H7 (cell line): ENCODE data around the gene TERF2IP. TPM values are rescaled to one million over a fixed set of nuclear protein-coding genes. Genes with fewer than 3 reads are reported as not detected.

Experiments
- DNase-seq: peaks from one replicate; pipeline ENCODE4 v3.0.0; 2012
- H3K27me3 ChIP-seq: 2 replicates; pipeline ENCODE4 v1.6.0; 2011; ENCODE audit warnings: mild to moderate bottlenecking, low read length; ENCODE audit not compliant: control insufficient read depth, insufficient read depth
- H3K36me3 ChIP-seq: replicated peaks from 2 replicates; pipeline ENCODE4 v1.5.1; 2011; ENCODE audit warnings: low read length; ENCODE audit not compliant: control insufficient read depth, insufficient read depth
- H3K4me3 ChIP-seq: 2 replicates; pipeline ENCODE4 v1.5.1; 2011; ENCODE audit warnings: low read depth, mild to moderate bottlenecking, control low read depth, low read length, moderate library complexity; ENCODE audit not compliant: insufficient read depth
- total RNA-seq: library from RNA; depleted of rRNA; stranded (reverse); fragments of >200 nt; shearing (Covaris generic); gene quantifications from 2 replicates; pipeline ENCODE4 v1.2.3, GENCODE V29; 2014

The TERF2IP gene
- total RNA-seq, 1 experiment from 2014 or later: 17.5 TPM

DNA sequence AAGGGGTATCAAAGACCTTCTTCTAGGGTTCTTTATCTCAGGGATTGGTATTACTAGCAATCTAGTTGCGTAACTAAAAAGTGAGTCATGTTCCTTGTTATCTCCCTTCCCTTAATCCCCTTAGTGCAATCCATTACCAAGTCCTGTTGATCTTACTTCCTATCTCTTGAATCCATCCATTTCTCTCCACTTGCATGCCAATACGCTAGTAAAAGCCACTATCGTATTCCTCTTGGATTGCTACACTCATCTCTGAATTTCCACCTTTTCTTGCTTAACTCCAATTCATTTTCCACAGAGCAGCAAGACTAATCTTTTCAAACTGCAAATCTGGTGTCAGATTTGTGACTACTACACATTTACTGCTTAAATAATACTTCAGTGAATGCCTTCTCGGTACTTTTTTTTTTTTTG lies 22.6 kb upstream of the TERF2IP start:
- Histone ChIP-seq H3K27me3 (no peaks in the 10 kb centered on the region), H3K36me3 (peaks cover 39% of the 10 kb centered on the region), H3K4me3 (no peak overlapping the region)
- DNase-seq: no peak

DNA sequence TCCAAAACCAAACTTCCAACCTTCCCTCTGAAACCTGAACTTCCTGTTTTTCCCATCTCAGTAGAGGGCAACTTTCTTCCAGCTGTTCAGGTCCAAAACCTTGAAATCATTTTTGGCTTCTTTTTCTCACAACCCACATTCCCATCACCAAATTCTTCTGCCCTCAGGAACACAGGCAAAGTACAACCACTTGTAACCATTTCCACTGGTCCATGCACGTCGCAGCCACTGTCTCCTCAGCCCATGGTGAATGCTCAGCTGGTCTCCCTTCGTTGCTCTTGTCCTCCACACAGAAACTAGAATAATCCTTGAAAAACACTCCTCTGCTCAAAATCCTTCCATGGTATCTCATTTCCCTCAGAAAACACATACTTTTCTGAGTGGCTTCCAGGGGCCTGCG lies 20.8 kb upstream of the TERF2IP start:
- Histone ChIP-seq H3K36me3 (peaks cover 47% of the 10 kb centered on the region), H3K27me3 (no peaks in the 10 kb centered on the region)
- no peak for DNase-seq

DNA sequence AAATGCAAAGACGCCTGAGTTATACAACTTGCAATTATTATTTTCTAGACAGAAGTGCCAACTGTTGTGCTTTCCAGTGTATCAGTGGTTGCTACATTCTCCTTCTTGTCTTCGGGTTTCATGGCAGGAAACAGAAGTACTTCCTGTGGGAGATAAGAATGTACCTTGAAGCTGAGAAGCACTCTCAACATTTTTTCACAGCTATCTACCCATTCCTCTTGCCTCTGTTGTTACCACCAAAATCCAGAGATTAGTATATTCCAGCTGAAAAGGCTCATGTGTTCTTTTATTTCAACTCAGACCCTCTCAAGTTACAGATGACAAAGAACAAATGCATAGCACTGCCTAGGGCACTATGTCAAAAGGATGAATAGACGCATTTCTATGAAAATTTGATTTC lies 19.7 kb upstream of the TERF2IP start:
- H3K4me3 ChIP-seq: no peak overlapping the region
- no peaks in the 10 kb centered on the region for H3K27me3 ChIP-seq
- no peak for DNase-seq
- H3K36me3 ChIP-seq: peaks cover 55% of the 10 kb centered on the region

More for the DNA sequence above, 20.8 kb upstream of the TERF2IP start:
- H3K4me3 ChIP-seq: no peak overlapping the region

DNA sequence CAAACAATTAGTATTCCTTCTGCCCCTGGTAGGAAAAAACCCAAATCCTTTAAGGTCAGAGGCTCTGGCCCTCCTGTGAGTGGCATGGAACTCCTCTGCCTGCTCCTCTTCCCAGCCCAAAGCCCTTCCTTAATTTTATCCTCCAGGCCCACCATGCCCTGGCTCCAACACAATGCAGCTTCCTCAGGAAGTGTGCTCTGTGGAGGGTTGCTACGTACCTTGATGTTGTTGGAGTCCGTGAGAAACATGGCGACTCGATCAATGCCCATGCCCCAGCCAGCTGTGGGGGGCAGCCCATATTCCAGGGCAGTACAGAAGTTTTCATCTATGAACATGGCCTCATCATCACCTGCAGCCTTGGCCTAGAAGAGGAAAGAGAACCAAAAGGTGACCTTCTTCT lies 19.2 kb upstream of the TERF2IP start:
- peaks cover 55% of the 10 kb centered on the region for H3K36me3 ChIP-seq
- no peaks in the 10 kb centered on the region for H3K27me3 ChIP-seq

DNA sequence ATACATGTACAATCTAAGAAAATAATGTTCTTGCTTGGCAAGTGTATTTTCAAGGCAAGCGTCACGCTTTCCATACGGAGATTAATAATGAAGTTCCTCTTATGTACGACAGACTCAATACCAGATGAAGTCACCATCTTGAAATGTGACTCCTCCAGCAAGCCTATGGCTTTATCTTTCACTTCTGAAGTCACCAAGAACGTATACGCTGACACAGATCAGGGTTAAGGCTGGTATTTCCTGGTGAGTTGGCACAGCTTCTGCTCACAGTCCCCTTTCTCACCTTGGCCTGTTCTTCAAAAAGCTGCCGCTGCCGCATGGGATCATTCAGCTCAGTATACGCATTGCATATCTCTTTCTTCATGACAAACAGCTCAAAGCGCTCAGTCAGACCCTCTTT lies 18.4 kb upstream of the TERF2IP start:
- Histone ChIP-seq H3K4me3 (no peak overlapping the region), H3K36me3 (peaks cover 62% of the 10 kb centered on the region), H3K27me3 (no peaks in the 10 kb centered on the region)
- no peak for DNase-seq

More for the DNA sequence above, 19.2 kb upstream of the TERF2IP start:
- no peak for DNase-seq
- H3K4me3 ChIP-seq: no peak overlapping the region

DNA sequence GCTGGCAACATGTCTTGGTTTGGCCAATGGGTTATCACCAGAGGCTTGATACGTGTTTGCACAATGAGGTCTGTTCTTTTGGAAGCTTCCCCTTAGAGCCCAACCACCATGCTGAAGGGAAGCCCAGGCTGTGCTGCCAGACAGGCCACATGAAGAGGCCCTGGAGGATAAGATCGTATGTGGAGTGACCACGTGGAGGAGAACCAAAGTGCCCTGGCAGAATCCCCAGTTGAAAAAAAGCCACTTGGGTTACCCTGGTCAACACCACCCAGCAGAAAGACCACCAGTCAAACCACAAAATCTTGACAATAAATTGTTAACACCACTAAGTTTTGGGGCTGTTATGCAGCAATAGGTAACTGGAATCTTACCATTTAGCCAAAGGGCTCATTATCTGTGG lies 17.5 kb upstream of the TERF2IP start:
- H3K36me3 ChIP-seq: peaks cover 64% of the 10 kb centered on the region
- no peaks in the 10 kb centered on the region for H3K27me3 ChIP-seq
- H3K4me3 ChIP-seq: no peak overlapping the region
- DNase-seq: no peak

DNA sequence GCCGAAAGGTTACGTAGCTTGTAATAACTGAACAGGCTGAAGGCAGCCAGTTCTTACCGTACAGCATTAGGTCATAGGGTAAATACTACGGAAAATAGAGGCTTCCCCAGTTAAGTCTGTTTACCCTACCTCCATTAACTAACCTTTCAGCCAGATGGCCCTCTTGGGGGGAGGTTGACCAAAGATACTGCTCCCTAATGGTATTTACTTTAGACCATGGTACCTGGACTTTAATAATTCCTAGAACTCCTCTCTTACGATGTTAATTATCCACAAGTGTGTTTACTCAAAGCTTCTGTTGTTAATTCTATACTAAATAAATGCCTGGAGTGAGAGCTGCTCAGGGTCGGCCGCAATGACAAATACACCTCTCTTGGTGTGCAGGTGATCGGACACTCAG lies 14.7 kb upstream of the TERF2IP start:
- DNase-seq: no peak
- H3K27me3 ChIP-seq: no peaks in the 10 kb centered on the region
- H3K4me3 ChIP-seq: no peak overlapping the region
- H3K36me3 ChIP-seq: peaks cover 65% of the 10 kb centered on the region

DNA sequence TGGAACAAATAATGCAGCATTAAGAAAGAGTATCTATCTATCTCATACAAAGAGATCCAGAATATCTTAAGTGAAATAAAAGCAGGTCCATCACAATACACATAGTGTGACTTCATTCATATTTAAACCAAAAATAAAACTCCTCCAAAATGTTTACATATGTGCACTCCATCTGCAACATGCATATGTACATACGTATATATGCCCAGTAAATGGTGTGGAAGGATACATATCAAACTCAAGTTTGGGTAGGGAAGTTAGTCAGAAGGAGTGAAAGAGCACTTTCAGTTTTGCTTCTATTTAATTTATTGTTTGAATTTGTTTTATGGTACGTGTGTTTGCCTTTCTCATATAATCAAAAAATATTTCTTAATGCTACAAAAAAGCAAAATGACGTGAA lies 12.5 kb upstream of the TERF2IP start:
- Histone ChIP-seq H3K4me3 (no peak overlapping the region), H3K36me3 (peaks cover 51% of the 10 kb centered on the region), H3K27me3 (no peaks in the 10 kb centered on the region)
- DNase-seq: no peak

DNA sequence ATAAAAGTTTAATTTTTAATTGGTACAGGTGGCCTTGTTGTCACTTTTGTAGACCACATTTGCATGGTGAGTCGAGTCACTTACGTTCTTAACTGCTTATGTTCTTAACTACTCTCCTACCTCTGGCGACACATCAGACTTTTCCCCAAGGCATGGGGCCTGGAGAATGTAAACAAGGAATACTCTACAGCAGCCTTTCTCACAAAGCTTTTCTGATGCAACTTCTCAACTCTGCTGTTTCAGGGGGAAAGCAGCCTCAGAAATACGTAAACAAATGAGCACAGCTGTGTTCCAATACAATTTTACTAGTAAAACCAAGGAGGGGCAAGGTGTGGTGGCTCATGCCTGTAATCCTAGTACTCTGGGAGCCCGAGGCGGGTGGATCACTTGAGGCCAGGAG lies 7.0 kb upstream of the TERF2IP start:
- Histone ChIP-seq H3K36me3 (peaks cover 35% of the 10 kb centered on the region), H3K4me3 (no peak overlapping the region), H3K27me3 (no peaks in the 10 kb centered on the region)
- no peak for DNase-seq

DNA sequence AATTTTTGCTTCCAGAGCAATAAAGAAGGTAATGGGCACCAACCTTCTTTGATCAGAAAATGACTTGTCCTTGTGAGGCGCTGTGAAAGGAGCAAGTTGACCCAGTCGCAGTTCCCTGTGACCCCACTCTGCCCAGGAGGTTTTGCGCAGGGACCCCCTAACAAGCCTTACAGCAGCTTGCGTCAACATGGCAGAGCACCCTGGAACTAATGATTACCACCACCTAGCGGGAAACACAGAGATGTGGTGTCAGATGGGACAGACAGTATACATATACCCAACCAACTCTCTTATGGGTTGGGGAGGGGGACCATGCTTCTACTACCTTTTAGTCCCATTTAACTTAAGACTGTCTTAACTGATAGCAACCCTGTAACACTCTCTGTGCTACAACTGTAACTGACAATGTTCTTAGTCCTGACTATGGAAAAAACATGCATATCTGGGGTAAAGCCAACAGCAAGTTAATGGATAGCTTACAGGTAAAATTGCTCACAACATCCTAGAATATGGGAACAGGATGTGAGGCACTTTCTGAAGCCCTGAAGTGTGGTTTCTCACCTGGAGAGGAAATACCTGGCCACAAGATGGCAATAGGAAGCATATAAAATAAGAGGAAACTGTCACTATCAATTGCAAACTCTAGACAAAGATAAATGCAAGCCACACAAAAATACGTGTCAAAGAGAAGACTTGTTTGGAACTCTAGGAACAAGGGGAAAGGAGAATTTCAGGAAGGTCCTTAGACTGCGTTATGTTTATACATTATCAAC lies 3.1 kb upstream of the TERF2IP start:
- Histone ChIP-seq H3K4me3 (no peak overlapping the region), H3K36me3 (peaks cover 23% of the 10 kb centered on the region)

DNA sequence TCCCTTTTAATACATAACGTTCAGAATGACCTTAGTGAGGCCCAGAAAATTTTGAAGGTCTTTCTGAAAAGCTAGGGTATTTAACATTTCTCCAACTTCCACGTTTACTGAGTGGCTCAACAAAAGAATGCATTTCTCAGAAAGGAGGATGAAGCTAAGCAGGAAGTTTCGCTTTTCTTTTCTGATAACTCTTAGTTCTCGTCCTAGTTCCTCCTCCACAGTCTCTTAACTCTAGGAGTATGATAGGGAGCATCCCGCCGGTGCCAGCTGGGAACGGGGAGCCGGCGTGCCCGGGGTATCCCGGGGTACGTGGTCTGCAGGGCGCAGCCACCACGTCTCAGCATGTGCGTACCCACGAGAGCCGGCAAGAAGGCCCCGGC lies 471 bp upstream of the TERF2IP start:
- H3K36me3 ChIP-seq: peaks cover 6% of the 10 kb centered on the region
- peak overlapping the region; percentile 96 for H3K4me3 ChIP-seq
- H3K27me3 ChIP-seq: no peaks in the 10 kb centered on the region
- DNase-seq: no peak

More for the DNA sequence above, 3.1 kb upstream of the TERF2IP start:
- no peaks in the 10 kb centered on the region for H3K27me3 ChIP-seq
- DNase-seq: no peak

DNA sequence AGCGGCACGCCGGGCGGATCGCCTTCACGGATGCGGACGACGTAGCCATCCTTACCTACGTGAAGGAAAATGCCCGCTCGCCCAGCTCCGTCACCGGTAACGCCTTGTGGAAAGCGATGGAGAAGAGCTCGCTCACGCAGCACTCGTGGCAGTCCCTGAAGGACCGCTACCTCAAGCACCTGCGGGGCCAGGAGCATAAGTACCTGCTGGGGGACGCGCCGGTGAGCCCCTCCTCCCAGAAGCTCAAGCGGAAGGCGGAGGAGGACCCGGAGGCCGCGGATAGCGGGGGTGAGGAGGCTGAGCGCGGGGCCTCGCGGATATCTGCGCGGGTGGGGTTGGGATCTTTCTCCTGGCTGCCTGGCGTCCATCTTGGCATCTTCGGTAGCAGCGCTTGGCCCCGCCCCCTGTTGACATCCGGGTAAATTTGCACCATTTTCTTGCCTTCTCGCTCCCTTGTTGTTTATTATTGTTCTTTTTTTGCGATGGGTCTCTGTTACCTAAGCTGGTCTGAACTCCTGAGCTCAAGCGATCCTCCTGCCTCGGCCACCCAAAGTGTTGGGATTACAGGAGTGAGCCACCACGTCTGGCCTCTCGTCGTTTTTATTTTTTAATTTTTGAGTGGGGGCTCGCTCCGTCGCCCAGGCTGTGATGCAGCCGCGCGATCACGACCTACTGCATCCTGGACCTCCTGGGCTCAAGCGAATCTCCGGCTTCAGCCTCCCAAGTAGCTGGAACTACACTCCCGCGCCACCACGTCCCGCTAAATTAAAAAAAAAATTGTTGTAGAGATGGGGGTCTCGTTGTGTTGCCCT lies 898 bp downstream of the TERF2IP start:
- peak; percentile 87 for DNase-seq
- Histone ChIP-seq H3K4me3 (peak overlapping the region; percentile 96), H3K27me3 (no peaks in the 10 kb centered on the region), H3K36me3 (peaks cover 4% of the 10 kb centered on the region)

DNA sequence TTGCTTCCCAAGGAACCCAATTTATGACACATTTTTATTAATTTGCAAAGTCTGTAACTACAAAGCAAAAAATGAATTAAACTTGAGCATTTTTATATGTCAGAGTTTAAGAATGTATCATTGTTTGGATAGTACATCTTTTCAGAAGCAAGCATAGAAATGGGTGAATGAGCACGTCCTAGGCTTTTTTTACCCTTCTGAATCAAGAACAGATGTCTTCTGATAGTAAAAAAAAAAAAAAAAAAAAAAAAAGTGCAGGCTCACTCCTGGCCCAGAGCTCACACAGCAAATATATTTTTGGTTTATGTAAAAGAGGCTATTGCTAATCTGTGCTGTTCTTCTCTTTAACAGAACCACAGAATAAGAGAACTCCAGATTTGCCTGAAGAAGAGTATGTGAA lies 6.3 kb downstream of the TERF2IP start:
- Histone ChIP-seq H3K4me3 (no peak overlapping the region), H3K36me3 (peaks cover 17% of the 10 kb centered on the region), H3K27me3 (no peaks in the 10 kb centered on the region)
- no peak for DNase-seq

DNA sequence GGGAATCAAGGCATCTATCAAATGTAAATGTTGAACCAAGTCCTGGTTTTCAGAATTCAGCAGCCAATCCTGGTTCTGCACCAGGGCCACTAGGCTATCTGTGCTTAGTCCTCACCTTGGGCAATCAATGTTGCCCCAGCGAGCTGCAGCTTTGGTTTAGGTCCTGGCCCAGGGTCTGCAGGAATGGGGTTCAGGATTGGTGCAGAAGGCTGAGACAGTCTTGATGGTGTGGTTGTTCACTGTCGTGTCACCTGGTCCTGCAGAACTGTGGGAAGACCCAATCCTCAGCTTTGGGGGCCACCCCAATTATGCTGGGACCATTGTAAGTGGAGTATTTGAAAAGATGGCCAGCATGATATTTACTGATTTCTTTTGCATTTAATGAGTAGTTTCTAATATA lies 10.6 kb downstream of the TERF2IP start:
- H3K27me3 ChIP-seq: no peaks in the 10 kb centered on the region
- no peak for DNase-seq
- H3K4me3 ChIP-seq: no peak overlapping the region

DNA sequence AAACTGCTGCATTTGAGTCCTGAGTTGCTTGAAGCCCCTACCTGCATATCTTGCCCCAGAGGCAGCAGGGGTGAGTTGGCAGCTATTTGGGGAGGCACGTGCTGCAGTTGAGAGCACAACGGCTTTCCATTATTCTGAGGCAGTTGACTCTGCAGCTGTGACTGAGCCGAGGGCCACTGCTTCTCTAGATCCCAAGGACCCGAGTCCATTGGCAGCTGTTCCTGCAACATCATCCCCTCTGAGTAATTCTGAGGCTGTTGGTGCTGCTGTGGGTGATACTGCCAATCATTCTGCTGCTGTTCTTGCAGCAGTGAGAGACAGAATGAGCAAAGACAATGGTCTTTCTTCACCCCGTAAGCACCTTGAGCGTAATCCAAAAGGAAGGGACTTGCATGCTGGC lies 12.7 kb downstream of the TERF2IP start:
- no peak overlapping the region for H3K4me3 ChIP-seq
- DNase-seq: no peak
- H3K27me3 ChIP-seq: no peaks in the 10 kb centered on the region
- H3K36me3 ChIP-seq: peaks cover 14% of the 10 kb centered on the region

More for the DNA sequence above, 10.6 kb downstream of the TERF2IP start:
- peaks cover 17% of the 10 kb centered on the region for H3K36me3 ChIP-seq
